SK-N-SH treated with all-trans-retinoic acid at 6 μM for 48 hours (cell line): ENCODE results near the gene GRK6.

Experiments
- ARNTL ChIP-seq: fragments of 450-650 bp; formaldehyde crosslinking; IDR thresholded peaks from 2 replicates; pipeline ENCODE4 v1.5.0; 2020; ENCODE audit warnings: low read depth, mild to moderate bottlenecking, moderate library complexity, borderline replicate concordance
- ESRRG ChIP-seq: fragments of 250-450 bp; sonication (Bioruptor Pico); IDR thresholded peaks from 2 replicates; pipeline ENCODE4 v1.6.1; 2021; ENCODE audit warnings: mild to moderate bottlenecking
- GLIS3 ChIP-seq: fragments of 250-450 bp; sonication (Bioruptor Pico); IDR thresholded peaks from 2 replicates; pipeline ENCODE4 v1.5.0; 2020; ENCODE audit warnings: mild to moderate bottlenecking, moderate library complexity
- ISL1 ChIP-seq: fragments of 250-450 bp; sonication (Bioruptor Pico); IDR thresholded peaks from 2 replicates; pipeline ENCODE4 v2.1.2; 2022; ENCODE audit warnings: mild to moderate bottlenecking, moderate library complexity
- OSR1 ChIP-seq: fragments of 250-450 bp; sonication (Bioruptor Pico); IDR thresholded peaks from 2 replicates; pipeline ENCODE4 v1.8.0; 2022; ENCODE audit warnings: moderate library complexity, mild to moderate bottlenecking, inconsistent platforms
- PATZ1 ChIP-seq: fragments of 250-450 bp; sonication (Bioruptor Pico); IDR thresholded peaks from 2 replicates; pipeline ENCODE4 v1.8.0; 2020; ENCODE audit warnings: mild to moderate bottlenecking, moderate library complexity, borderline replicate concordance
- TSHZ2 ChIP-seq: fragments of 250-450 bp; sonication (Bioruptor Pico); IDR thresholded peaks from 2 replicates; pipeline ENCODE4 v1.5.0; 2020; ENCODE audit warnings: mild to moderate bottlenecking, moderate library complexity
- ZC3H10 ChIP-seq: fragments of 250-450 bp; sonication (Bioruptor Pico); IDR thresholded peaks from 2 replicates; pipeline ENCODE4 v1.5.1; 2021; ENCODE audit warnings: mild to moderate bottlenecking, moderate library complexity
- ZFP3 ChIP-seq: fragments of 250-450 bp; sonication (Bioruptor Pico); IDR thresholded peaks from 2 replicates; pipeline ENCODE4 v1.5.0; 2020; ENCODE audit warnings: mild to moderate bottlenecking, moderate library complexity
- ZFP30 ChIP-seq: fragments of 450-650 bp; formaldehyde crosslinking; IDR thresholded peaks from 2 replicates; pipeline ENCODE4 v1.5.0; 2022; ENCODE audit warnings: mild to moderate bottlenecking, moderate library complexity
- ZNF565 ChIP-seq: fragments of 450-650 bp; formaldehyde crosslinking; conservative IDR thresholded peaks from 2 replicates; pipeline ENCODE4 v1.5.0; 2020; ENCODE audit warnings: low read depth, mild to moderate bottlenecking, moderate library complexity
- ZNF70 ChIP-seq: fragments of 450-650 bp; formaldehyde crosslinking; IDR thresholded peaks from 2 replicates; pipeline ENCODE4 v1.5.0; 2020; ENCODE audit warnings: mild to moderate bottlenecking, moderate library complexity
- ZNF8 ChIP-seq: fragments of 450-650 bp; formaldehyde crosslinking; IDR thresholded peaks from 2 replicates; pipeline ENCODE4 v1.5.0; 2020; ENCODE audit warnings: mild to moderate bottlenecking, moderate library complexity

- TF ChIP-seq ESRRG (CRISPR knock-in tag), result no peak
- TF ChIP-seq ZFP3, result no peak
- TF ChIP-seq OSR1 (CRISPR knock-in tag), result no peak
- TF ChIP-seq ZNF8 (CRISPR knock-in tag), result no peak
- no peak for TF ChIP-seq TSHZ2
- no peak for TF ChIP-seq ZNF565 (CRISPR knock-in tag)
- TF ChIP-seq PATZ1 (CRISPR knock-in tag), result no peak
- no peak for TF ChIP-seq ZNF70
- TF ChIP-seq ZFP30, result no peak
- TF ChIP-seq ZC3H10 (CRISPR knock-in tag), result no peak
- TF ChIP-seq ARNTL, result no peak
- TF ChIP-seq GLIS3 (CRISPR knock-in tag), result no peak
- no peak for TF ChIP-seq ISL1
These were observed 35.7 kb downstream of the GRK6 start for GRCh38 chr5:177462021-177462670.
